K562 (cell line): ENCODE data around the gene KCNK4. TPM values are rescaled to one million over a fixed set of nuclear protein-coding genes. Genes with fewer than 3 reads are reported as not detected.

Experiments
- ARID1B ChIP-seq: fragments of 450-650 bp; IDR thresholded peaks from 2 replicates; pipeline ENCODE4 v1.6.1; 2016; ENCODE audit warnings: antibody characterized with exemption, mild to moderate bottlenecking, inconsistent platforms
- CREB1 ChIP-seq, 2 experiments: sonication (generic) in 1 of 2; formaldehyde crosslinking in 1 of 2; IDR thresholded peaks; 2 replicates each; pipeline versions ENCODE4 v1.6.1 to v1.8.0; 2012 to 2022; ENCODE audit warnings: inconsistent platforms in 1 of 2, mild to moderate bottlenecking in 1 of 2, missing genetic modification reagents in 1 of 2, moderate library complexity in 1 of 2
- CTBP1 ChIP-seq: fragments of 450-650 bp; IDR thresholded peaks from 2 replicates; pipeline ENCODE4 v1.6.1; 2016; ENCODE audit warnings: borderline replicate concordance
- KDM4B ChIP-seq, 2 experiments: fragments of 450-650 bp in 1 of 2; sonication (generic) in 1 of 2; IDR thresholded peaks; 2 replicates each; pipeline ENCODE4 v1.6.1; 2016 to 2017; ENCODE audit warnings: borderline replicate concordance in 2 of 2, antibody characterized with exemption in 1 of 2, low read depth in 1 of 2, mild to moderate bottlenecking in 1 of 2
- MCM3 ChIP-seq: fragments of 450-650 bp; IDR thresholded peaks from 2 replicates; pipeline ENCODE4 v1.6.1; 2016
- MLLT1 ChIP-seq, 2 experiments: fragments of 450-650 bp; IDR thresholded peaks; 2 replicates each; pipeline ENCODE4 v1.6.1; 2016
- MTA3 ChIP-seq: fragments of 450-650 bp; formaldehyde crosslinking; IDR thresholded peaks from 2 replicates; pipeline ENCODE4 v1.6.1; 2017; ENCODE audit warnings: mild to moderate bottlenecking, borderline replicate concordance
- MYNN ChIP-seq, 2 experiments: sonication (generic); formaldehyde crosslinking in 1 of 2; IDR thresholded peaks; 2 replicates each; pipeline versions ENCODE4 v1.5.0 to v1.6.1; 2016 to 2020; ENCODE audit warnings: antibody characterized with exemption in 1 of 2, missing genetic modification reagents in 1 of 2
- NCOA2 ChIP-seq, 2 experiments: fragments of 450-650 bp; IDR thresholded peaks; 2 replicates each; pipeline ENCODE4 v1.6.1; 2018; ENCODE audit warnings: mild to moderate bottlenecking in 2 of 2, moderate library complexity in 1 of 2; ENCODE audit not compliant: partially characterized antibody in 2 of 2
- POLR2B ChIP-seq: fragments of 450-650 bp; IDR thresholded peaks from 2 replicates; pipeline ENCODE4 v1.6.1; 2018; ENCODE audit warnings: low read depth; ENCODE audit not compliant: partially characterized antibody
- RB1 ChIP-seq: fragments of 450-650 bp; IDR thresholded peaks from 2 replicates; pipeline ENCODE4 v1.6.1; 2017; ENCODE audit warnings: low read depth, mild to moderate bottlenecking
- RBFOX2 ChIP-seq: fragments of 200-400 bp; formaldehyde crosslinking; IDR thresholded peaks from 2 replicates; pipeline ENCODE4 v1.6.1; 2017; ENCODE audit warnings: low read depth, mild to moderate bottlenecking, low read length, moderate library complexity
- RBM22 ChIP-seq: fragments of 200-400 bp; formaldehyde crosslinking; IDR thresholded peaks from 2 replicates; pipeline ENCODE4 v1.6.1; 2018; ENCODE audit warnings: low read length, low read depth; ENCODE audit not compliant: poor library complexity, severe bottlenecking
- SREBF2 ChIP-seq: sonication (generic); formaldehyde crosslinking; IDR thresholded peaks from 2 replicates; pipeline ENCODE4 v1.4.0; 2020; ENCODE audit warnings: mild to moderate bottlenecking, missing genetic modification reagents
- STAT5A ChIP-seq: IDR thresholded peaks from 2 replicates; pipeline ENCODE4 v1.6.1; 2012; ENCODE audit warnings: low read length, inconsistent platforms, borderline replicate concordance
- TGIF2 ChIP-seq: sonication (generic); formaldehyde crosslinking; IDR thresholded peaks from 2 replicates; pipeline ENCODE4 v1.8.1; 2022; ENCODE audit warnings: mild to moderate bottlenecking, missing genetic modification reagents, moderate library complexity
- ZFP1 ChIP-seq: fragments of 450-650 bp; formaldehyde crosslinking; IDR thresholded peaks from 2 replicates; pipeline ENCODE4 v1.4.0; 2020; ENCODE audit warnings: mild to moderate bottlenecking, mixed read lengths
- ZKSCAN8 ChIP-seq: fragments of 200-800 bp; sonication (Bioruptor generic); IDR thresholded peaks from 2 replicates; pipeline ENCODE4 v1.6.1; 2016; ENCODE audit warnings: missing genetic modification characterization, missing compliant biosample characterization
- ZNF165 ChIP-seq: fragments of 250-450 bp; sonication (Bioruptor Pico); IDR thresholded peaks from 2 replicates; pipeline ENCODE4 v1.4.0; 2020; ENCODE audit warnings: borderline replicate concordance
- ZNF224 ChIP-seq: sonication (generic); formaldehyde crosslinking; IDR thresholded peaks from 2 replicates; pipeline ENCODE4 v1.8.0; 2022; ENCODE audit warnings: mild to moderate bottlenecking, missing genetic modification reagents
- ZNF398 ChIP-seq: fragments of 250-450 bp; sonication (Bioruptor Pico); IDR thresholded peaks from 2 replicates; pipeline ENCODE4 v1.8.0; 2021; ENCODE audit warnings: moderate library complexity, mild to moderate bottlenecking, inconsistent platforms
- ZNF431 ChIP-seq: sonication (generic); formaldehyde crosslinking; IDR thresholded peaks from 2 replicates; pipeline ENCODE4 v1.8.0; 2022; ENCODE audit warnings: mild to moderate bottlenecking, missing genetic modification reagents
- ZNF695 ChIP-seq: fragments of 450-650 bp; formaldehyde crosslinking; IDR thresholded peaks from 2 replicates; pipeline ENCODE4 v1.4.0; 2020; ENCODE audit warnings: mild to moderate bottlenecking, moderate library complexity
- ZNF76 ChIP-seq: fragments of 250-450 bp; sonication (Bioruptor Pico); IDR thresholded peaks from 2 replicates; pipeline ENCODE4 v1.4.0; 2020; ENCODE audit warnings: mild to moderate bottlenecking, moderate library complexity, borderline replicate concordance
- ZNF766 ChIP-seq: fragments of 200-800 bp; sonication (Bioruptor generic); conservative IDR thresholded peaks from 2 replicates; pipeline ENCODE4 v1.6.1; 2016; ENCODE audit warnings: missing genetic modification characterization, missing compliant biosample characterization
- ZNF780A ChIP-seq: fragments of 250-450 bp; sonication (Bioruptor Pico); IDR thresholded peaks from 2 replicates; pipeline ENCODE4 v1.5.0; 2021; ENCODE audit warnings: mild to moderate bottlenecking
- polyA plus RNA-seq, 8 experiments: library from polyadenylated mRNA; depleted of rRNA in 4 of 8; stranded (reverse) in 5 of 8; unstranded in 3 of 8; fragments of >200 nt; fragmentation: Nextera tagmentation in 2 of 8; fragmentation: Illumina TruSeq in 1 of 8; extraction: Ambion mirVana in 2 of 8; extraction: Trizol in 1 of 8; gene quantifications; 2 replicates each; pipeline versions ENCODE4 v1.2.1 to v1.2.3, GENCODE V29; 2011 to 2014; ENCODE audit warnings: inconsistent platforms in 1 of 8, missing spikeins in 1 of 8
- total RNA-seq, 7 experiments: library from RNA; depleted of rRNA in 6 of 7; stranded (reverse); fragments of >200 nt in 6 of 7; fragmentation: Illumina TruSeq in 2 of 7; extraction: Trizol in 2 of 7; gene quantifications; 2 replicates each; pipeline versions ENCODE4 v1.2.1 to v1.2.3, GENCODE V29; 2011 to 2021; ENCODE audit warnings: low replicate concordance in 1 of 7

The KCNK4 gene
- total and polyA plus RNA-seq, 9 of the 15 experiments (the other 6 are each of a cell fraction or from before 2014, with no cell fraction given), result not detected

GRCh38 chr11:64246871-64247728 lies 44.0 kb upstream of the KCNK4 start, which contains the start of gene PPP1R14B (continued):
- TF ChIP-seq ZNF398 (no peak), ZNF431 (CRISPR knock-in tag) (0 out of 2 replicates have a peak, but pooled peaks have one; percentile 15), MLLT1 (IDR thresholded peaks at IDR 0.05) (0 out of 4 replicates have a peak, but pooled peaks of 1 of the 2 experiments have one; percentile 23), MCM3 (no peak), ZKSCAN8 (CRISPR knock-in tag) (no peak), RB1 (peak; percentile 89), POLR2B (peak; percentile 77), NCOA2 (IDR thresholded peaks at IDR 0.05; ENCODE audit: partially characterized antibody in 2 of 2) (no peak), ZNF695 (CRISPR knock-in tag) (0 out of 2 replicates have a peak, but pooled peaks have one; percentile 16), MYNN (IDR thresholded peaks at IDR 0.05) (no peak), MYNN (CRISPR knock-in tag; IDR thresholded peaks at IDR 0.05) (no peak), ZNF780A (CRISPR knock-in tag) (no peak), CTBP1 (peak; percentile 70), SREBF2 (CRISPR knock-in tag) (no peak), ZNF76 (CRISPR knock-in tag) (no peak), ZFP1 (CRISPR knock-in tag) (no peak), ZNF224 (CRISPR knock-in tag) (0 out of 2 replicates have a peak, but pooled peaks have one; percentile 71), KDM4B (IDR thresholded peaks at IDR 0.05; ENCODE audit: borderline replicate concordance in 2 of 2, low read depth in 1 of 2) (peak in 1 of 2 experiments; percentile 57; a peak in 2 of 4 replicates), ARID1B (no peak; the same call in 1 of the 2 replicates), ZNF766 (CRISPR knock-in tag) (no peak), MTA3 (peak; percentile 76; the same call in 1 of the 2 replicates), RBM22 (peak; percentile 54), ZNF165 (CRISPR knock-in tag) (no peak), STAT5A (no peak), TGIF2 (CRISPR knock-in tag) (peak; percentile 43; the same call in 1 of the 2 replicates), RBFOX2 (peak; percentile 92), CREB1 (IDR thresholded peaks at IDR 0.05) (no peak), CREB1 (CRISPR knock-in tag; IDR thresholded peaks at IDR 0.05) (peak; percentile 60; the same call in 1 of the 2 replicates)
